ENCODE results near the gene PLXNA2.

The PLXNA2 gene, protein sequence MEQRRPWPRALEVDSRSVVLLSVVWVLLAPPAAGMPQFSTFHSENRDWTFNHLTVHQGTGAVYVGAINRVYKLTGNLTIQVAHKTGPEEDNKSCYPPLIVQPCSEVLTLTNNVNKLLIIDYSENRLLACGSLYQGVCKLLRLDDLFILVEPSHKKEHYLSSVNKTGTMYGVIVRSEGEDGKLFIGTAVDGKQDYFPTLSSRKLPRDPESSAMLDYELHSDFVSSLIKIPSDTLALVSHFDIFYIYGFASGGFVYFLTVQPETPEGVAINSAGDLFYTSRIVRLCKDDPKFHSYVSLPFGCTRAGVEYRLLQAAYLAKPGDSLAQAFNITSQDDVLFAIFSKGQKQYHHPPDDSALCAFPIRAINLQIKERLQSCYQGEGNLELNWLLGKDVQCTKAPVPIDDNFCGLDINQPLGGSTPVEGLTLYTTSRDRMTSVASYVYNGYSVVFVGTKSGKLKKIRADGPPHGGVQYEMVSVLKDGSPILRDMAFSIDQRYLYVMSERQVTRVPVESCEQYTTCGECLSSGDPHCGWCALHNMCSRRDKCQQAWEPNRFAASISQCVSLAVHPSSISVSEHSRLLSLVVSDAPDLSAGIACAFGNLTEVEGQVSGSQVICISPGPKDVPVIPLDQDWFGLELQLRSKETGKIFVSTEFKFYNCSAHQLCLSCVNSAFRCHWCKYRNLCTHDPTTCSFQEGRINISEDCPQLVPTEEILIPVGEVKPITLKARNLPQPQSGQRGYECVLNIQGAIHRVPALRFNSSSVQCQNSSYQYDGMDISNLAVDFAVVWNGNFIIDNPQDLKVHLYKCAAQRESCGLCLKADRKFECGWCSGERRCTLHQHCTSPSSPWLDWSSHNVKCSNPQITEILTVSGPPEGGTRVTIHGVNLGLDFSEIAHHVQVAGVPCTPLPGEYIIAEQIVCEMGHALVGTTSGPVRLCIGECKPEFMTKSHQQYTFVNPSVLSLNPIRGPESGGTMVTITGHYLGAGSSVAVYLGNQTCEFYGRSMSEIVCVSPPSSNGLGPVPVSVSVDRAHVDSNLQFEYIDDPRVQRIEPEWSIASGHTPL (N-terminal part only)

DNA sequence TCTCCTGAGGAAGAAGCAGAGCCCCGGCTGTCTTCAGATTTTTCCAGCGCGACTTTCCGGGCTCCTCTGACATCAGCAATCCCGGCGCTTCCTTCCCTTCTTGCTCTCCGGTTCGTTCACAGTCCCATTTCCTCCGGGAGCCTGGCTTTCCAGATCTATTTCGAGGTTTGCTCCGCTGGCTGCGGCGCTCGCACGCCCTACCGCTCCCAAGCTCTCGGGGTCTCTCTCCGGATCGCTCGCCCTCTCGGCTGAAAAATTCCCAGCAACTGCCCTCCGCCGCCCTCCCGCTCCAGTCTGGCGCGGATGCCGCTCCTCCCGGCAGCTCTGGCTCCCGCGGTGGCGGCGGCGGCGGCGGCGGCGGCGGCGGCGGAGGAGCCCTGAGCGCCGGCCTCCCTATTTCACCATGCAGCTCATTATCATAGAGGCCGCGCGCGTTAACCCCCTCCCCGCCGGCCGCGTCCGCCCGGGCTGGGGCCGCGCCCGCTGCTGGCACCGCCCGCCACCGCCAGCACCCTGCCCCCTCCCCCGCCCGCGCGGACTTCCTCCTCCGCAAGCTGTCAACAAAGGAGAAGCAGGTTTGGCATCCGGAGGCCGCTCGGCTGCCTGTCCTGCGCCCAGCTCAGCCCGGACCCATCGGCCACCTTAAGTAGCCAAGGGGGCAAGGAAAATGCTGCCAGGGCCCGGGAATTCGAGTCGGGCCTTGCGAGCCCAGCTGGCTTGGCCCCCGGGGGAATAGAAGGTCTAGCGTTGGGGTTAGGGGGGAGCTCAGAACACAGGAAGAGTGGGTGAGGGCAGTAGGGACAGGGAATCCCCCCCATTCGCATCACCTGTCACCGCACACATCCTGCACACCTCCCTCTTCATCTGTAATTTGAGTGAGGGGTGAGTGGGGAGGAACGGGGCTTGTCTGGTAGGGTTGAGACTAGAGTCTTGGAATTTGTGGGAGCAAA lies at the start of gene PLXNA2:
TSS of gene PLXNA2 (minus strand) at position 418 of the 950 bp plus-strand sequence. CDS start 26,462 bp downstream, outside the sequence.
- peak; percentile 19 to 70 for DNase-seq

DNA sequence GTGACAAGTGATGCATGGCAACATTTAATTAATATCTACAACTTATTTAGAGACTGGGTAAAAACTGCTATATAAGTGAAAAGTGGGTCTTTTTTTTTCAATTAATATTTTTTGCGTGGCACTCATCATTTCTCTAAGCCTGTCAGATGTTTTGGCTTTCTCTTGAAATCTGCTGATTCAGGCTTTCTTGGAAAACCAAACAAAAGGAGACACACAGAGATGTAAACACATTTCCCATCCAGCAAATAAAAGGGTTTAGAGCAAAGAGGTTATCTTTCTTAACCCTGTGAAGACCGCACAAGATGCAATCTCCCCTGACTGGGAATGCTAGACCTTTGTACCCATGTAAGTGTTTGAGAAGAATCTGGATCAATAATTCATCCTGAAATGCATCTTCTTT lies 48.7 kb upstream of the PLXNA2 start:
- no peak for DNase-seq

DNA sequence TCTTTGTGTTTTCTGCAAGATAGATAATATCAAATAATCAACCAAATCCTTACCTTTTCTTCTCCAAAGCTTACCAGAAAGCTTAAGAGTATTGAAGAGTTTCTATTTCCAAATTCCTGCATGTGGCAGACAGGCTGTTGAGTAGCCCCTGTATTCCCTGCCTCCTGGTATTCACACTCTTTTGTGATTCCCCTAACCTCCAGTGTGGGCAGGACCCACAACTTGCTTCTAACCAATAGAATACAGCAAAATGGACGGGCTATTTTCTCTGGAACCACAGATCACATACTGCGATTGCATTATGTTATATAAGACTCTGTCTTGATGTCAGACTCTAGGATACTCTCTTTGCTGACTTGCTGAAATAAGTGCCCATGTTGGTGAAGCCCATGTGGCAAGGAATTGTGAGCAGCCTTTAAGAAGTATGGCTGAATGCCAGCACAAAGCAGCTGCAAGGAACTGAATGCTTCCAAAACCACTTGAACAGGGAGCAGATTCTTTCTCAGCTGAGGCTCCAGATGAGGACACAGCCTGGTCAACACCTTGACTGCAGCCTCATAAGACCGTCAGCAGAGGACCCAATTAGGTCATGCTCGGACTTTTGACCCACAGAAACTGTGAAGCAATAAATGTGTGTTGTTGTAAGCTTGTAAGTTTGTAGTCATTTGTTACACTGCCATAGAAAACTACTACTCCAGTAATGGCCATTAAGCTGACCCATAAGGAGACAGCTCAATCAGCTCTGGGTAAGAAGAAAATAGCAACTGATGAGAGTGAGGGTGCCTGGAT lies 47.9 kb upstream of the PLXNA2 start:
- no peak for DNase-seq

DNA sequence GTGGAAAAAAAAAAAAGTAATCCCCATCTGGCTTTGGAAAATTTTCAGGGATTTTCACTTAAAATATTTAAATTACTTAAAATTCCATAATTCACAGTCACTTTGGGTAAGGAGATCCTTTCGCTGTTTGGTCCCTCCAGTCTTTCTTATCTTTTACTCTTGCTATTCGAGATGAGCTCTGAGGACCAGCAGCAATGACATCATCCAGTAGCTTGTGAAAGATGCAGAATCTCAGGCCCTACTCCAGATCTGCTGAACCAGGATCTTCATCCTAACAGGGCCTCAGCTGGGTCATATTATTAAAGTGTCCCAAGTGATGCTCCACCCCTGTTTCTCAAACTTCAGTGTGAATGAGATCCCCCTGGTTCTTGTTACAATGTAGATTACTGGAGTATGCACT lies 46.9 kb upstream of the PLXNA2 start:
- DNase-seq, result no peak

DNA sequence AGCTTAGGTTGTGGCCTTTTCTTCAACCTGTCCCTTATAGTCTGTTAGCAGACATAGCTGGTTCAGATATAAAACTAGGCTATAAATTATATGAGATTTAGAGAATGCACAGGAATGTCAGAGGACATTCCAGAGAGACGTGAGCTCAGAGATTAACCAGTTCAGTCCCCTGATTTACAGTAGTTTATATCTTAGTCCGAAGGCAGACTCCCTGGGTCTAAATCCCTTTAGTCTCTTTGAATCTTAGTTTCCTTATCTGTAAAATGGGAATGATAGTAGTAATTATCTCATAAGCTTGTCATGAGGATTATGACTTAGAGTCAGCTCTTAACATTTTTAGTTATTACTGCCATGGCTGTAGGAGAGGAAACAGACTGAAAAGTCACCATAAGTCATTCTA lies 45.5 kb upstream of the PLXNA2 start:
- DNase-seq, result no peak

DNA sequence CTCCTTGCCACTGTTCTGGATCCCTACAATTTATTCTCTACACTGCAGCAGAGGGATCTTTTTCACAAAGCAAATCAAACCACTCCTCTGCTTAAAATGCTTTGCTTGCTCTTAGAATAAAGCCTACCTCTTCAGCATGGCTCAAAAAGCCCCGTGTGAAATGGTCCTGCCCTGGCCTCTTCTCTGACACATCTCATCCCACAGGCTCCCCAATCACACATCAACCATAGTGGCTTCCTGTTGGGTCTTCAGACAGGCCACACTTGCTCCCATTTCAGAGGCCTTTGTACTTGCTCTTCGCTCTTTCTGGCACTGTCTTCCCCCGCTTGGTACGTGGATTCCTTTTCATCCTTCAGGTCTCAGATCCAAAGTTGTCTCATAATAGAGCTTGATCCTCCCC lies 44.3 kb upstream of the PLXNA2 start:
- no peak for DNase-seq

DNA sequence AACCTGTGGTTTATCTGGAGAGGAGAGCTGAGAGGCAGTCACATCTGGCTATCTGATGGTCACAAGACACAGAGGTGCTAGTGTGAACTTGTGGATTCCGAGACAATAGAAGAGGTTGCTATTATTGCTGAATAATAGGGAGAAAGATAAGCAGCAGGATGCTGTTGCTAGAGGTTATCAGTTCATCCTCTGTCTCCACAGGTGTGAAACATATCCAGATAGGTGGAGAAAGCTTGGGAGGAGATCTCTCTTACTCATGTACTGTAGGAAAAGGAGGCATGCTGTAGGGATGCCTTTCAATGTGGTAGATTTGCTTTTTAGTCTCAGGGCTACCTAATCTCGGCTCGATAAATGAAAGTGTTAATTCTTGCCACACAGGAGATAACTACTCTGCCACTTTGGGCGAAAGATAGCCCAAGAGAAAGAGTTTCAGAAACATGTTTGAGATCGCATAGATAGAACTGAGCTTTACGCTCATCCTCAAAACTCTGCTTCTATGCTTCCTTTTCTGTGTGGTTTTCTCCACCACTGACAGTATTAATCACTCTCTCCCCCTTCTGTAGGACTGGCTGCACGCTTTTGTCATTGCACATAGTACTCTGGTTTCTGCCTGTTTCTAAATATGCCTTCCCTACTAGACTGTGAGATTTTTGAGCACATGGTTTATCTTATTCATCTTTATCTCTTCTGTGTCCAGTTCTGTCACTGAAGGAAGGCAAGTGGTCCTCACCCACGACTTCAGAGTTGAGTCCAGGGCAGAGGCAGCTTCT lies 36.7 kb upstream of the PLXNA2 start:
- DNase-seq, result no peak

DNA sequence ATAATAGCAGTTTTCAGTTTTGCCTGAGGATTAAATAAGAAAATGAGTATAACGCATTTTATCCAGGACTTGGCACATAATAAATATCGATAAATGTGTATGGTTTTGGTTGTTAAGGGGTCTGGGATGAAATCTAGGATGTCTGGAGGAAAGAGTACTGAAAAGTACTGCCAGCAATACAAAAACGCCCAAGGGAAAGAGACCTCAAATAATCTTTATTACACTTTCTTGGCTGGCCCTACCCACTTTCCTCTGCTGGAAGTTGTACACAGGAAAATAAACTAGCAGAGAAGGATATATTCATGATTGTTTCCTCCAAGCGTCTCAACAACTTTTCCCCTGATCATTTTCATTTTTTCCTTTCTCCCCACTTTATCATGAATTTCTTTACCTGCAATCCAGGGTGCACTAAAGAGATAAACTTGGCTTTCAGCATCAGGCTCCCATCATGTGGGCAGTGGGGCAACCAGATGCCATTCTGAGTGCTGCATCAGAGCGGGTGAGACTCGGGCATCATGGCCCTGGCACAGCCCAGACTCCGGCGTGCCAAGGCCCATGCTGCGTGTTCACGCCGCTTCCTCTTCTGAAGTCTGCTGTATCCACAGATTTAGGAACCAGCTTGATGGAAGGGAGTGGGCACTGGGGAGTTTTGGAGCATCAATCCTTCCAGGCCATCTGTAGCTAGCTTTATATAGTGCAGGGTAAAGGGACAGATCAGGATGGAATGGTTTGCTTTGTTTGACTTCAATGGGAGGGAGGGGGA lies 35.8 kb upstream of the PLXNA2 start:
- DNase-seq, result no peak

DNA sequence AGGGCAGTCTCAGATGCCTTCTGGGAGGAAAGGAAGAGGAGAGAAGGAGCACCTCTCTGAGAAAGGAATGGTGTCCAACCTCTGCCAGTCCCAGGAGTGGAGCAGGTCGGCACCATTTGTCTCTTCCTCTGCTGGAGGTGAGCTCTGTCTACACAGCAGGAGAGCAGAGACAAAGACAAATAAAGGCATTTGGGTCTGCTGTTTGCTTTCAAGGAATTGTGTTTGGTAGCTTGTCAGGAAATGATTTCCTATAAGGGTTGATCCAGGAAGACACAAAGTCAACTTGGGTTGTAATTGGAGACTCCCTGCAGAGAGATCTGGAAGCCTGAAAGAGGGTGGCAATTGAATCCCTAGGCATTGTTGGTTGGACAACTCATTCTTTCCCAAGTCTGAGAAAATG lies 34.5 kb upstream of the PLXNA2 start:
- DNase-seq, result no peak

DNA sequence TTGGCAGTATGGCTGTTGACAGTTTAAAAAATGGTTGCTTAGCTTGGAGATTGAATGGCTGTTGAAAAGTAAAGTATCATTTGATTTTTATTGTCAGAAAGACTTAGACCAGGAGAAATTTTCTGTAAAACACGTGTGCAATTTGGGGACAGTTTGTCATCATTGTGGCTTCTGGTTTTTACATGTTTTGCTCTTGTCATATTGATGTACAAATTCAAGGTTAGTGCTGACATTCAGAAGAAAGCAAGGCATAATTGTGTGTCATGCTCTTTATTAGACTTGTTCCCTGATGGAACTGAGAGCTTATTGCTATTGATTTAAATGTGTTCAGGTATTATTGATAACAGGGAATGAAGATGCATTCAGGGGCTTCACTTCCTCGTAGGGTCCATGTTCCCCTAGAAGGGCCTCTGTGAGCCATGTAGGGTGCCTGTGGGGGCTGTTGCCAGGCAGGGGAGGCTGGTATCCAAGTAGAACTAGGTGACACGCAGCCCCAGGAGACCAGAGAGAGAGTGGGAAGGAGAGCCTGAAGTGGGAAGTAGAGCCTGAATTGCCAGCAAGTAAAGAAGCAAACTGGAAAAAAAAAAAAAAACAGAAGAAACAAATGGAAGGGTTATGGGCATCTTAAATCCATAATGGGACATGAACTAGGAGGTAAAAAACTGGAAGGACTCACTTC lies 32.7 kb upstream of the PLXNA2 start:
- no peak for DNase-seq

DNA sequence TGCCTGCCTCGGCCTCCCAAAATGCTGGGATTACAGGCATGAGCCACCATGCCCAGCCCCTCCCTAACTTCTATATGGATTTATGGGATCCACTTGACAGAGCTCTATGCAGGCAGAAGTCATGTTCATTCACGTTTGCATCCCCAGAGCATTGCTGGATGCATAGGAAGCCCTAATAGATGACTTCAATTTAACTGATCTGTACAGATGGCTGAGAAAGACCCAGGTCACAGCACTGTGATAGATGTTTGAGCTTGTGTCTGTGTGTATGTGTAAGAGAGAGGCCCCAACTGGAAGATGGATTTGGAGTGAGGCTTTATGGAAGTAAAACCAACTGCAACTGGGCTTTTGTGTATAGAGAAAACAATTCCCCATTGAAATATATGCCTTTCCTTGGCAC lies 30.9 kb upstream of the PLXNA2 start:
- no peak for DNase-seq

DNA sequence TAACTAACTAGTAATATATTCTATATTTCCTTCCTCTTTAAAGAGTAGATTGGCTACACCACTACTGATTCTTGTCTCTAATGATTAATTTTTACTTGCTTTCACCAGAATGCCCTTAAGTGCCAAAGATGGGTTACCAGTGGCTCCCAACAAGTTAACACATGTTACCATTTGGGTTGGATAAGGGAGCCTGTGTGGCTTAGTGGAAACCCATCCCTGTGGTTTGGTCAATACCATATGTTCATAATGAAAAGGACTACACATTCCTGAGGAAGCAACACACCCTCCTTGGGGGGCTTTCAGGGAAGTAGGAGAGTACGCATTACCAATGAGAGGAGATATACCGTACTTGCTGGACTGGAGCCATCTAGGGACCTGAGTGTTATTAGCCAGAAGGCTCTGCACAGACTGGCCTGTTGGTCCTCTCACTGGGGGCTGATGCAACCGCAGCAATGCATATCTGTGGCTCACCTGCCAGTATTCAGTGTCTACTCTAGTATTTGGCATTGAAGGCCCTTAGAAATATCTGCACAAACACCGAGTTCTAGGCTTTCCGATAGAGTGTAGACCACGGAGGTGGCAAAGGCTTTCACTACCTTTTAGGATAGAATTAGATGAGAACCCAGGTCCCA lies 29.3 kb upstream of the PLXNA2 start:
- no peak for DNase-seq

DNA sequence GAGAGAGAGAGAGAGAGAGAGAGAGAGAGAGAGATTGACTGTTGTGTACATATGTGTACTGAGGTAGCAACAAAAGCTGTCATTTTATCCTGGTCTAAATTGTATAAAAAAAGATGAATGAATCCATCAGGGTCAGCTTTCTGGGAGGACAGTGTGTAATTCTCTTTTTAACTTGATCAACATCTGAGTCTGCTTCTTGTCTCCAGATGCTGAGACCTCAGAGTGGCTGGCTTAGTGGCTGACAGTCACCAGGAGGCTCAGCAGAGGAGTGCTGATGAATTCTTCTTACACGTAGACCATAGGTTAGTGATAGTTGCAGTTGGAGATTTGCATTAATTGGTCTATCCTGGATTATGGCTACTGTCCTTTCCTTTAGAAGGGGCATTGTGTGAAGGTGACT lies 28.5 kb upstream of the PLXNA2 start:
- no peak for DNase-seq

DNA sequence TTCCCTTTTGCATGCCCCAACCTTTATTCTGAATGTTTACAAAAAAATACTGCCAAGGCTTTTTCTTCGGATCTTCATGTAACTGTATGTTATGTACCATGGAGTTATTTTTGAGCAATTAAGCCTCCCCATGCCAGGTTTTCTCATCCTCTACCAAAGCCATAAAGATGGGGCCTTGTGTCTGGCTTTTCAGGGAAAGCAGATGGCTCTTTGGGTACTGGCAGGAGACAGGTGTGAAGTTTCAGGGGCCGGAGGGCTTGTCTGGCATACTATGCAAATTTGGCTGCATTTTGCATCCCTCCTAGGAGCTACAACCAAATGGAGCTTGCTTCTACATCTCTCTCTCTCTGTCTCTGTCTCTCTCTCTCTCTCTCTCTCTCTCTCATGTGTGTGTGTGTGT lies 28.1 kb upstream of the PLXNA2 start:
- DNase-seq, result no peak

DNA sequence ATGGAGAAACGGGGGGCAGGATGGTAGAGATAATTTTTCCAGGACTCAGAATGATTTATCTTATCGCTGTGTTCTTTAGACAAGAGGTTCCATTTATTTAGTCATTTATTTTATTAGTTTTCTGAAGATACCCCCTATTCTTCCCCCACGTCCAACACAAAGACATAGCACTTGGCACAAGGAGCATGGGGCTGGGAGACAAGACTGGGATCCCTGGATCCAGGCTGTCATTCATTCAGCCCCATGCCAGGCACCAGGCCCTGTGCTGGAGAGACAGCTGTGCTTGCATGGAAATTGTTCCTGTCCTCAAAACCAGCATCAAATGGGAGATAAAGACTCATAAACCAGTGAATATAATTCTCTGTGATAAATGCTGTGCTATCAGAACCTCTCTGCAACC lies 27.1 kb upstream of the PLXNA2 start:
- no peak for DNase-seq

DNA sequence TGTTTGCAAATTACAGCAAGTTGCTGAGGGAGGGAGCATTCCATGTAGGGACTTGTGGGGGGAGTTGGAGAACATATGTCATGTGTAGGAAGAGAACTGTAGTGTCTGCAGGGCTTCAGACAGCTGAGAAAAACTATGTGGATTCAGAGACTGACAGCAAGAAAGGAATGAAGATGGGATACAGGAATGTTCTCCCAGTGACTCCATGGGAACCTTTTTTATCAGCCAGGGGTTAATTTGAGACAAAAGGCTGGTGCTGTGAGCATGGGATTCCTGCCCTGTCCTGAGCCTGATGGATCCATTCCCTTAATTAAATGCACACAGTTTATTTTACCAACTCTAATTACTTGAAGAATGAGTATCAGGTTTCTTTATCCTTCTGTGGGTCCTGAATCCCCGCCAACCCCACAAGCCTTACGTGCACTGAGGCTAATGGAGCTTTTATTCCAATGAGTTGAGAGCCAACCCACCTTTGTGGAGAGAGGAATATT lies 26.5 kb upstream of the PLXNA2 start:
- DNase-seq, result no peak

DNA sequence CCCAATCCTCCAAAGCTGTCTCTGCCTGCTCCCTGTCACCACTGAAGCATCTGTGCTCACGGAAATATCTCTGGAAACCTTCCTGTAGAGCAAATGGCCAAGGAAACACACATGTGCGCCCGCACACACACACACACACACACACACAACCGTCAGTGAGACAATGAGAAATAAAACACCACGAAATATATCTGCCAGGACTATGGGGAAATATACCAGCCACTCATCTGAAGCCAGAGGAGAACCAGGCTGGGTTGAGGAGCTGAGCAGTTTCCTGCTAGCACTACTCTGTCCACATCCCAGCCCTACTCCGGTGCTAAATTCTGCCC lies 25.1 kb upstream of the PLXNA2 start:
- DNase-seq, result no peak

DNA sequence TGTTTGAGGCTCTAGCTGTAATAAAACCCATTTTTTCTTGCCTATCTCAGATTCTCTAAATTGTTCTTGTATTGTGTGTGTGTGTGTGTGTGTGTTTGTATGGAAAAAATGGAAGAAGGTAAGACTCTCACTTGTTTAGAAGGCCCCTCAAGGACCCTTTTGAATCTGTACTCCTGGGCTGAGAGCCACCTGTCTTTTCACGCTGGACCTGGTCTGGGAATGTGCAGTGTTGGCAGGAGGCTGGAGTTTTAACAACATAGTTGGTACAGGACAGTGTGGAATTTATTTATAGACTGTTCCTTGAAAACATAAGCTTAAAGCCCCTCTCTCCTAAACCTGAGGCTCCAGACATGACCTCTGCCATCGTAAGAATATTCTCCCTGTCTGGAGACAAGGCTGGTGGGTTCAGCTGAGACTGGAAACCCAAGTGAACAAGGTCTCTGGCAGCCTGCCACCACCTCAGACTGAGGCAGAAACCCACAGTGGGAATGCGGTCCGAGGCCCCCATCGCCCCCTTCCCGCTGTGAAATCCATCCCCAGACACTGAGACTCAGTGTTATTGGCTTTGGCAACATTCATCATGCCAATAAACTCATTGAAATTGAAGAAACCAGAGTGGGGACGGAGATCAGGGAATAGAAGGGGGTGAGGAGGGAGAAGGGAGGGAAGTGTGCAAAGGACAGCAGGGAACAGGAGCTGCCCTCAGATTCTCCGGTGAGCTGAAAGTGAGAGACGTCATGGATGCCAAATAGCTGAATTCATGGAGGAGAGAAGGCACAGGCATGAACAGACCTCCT lies 24.6 kb upstream of the PLXNA2 start:
- DNase-seq, result no peak

Data from bone marrow (tissue), 2 donors.